Activated CD4-positive, CD25-positive, alpha-beta regulatory T cell treated with anti-CD3 and anti-CD28 coated beads, Interleukin-2, amount 50 U/mL, for 16 hours (primary cell): ENCODE data around the gene SPAG7.

Experiments used
- DNase-seq: peaks from one replicate; pipeline ENCODE4 v3.0.0-alpha.2; 2020; ENCODE audit warnings: low read depth, low spot score

Gene SPAG7

DNA sequence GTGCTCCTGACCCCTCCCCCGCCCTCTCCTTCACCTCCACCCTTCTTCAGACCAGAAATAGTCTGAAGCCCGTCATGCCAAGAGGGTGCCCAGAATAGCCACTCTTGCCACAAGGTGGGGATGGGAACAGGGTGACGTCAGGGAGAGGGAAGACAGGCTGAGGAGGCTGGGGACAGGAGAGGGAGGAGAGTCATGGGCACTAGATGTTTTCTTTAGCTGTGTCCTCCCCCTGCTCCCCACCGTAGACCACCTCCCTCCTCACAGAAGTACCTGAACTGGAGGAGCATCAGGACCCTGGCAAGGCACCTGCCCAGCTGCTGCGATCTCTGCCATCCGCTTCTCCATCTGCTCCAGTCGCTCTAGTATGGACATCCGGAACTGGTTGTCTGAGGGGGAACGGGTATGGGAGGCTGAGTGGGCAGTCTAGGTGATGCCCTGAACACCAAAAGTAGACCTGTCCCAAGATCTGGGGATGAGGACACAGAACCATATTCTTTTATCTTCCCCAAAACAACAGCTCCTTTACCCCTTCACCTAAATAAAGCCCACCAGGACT lies 6.6 kb upstream of the SPAG7 start:
- DNase-seq: no peak

DNA sequence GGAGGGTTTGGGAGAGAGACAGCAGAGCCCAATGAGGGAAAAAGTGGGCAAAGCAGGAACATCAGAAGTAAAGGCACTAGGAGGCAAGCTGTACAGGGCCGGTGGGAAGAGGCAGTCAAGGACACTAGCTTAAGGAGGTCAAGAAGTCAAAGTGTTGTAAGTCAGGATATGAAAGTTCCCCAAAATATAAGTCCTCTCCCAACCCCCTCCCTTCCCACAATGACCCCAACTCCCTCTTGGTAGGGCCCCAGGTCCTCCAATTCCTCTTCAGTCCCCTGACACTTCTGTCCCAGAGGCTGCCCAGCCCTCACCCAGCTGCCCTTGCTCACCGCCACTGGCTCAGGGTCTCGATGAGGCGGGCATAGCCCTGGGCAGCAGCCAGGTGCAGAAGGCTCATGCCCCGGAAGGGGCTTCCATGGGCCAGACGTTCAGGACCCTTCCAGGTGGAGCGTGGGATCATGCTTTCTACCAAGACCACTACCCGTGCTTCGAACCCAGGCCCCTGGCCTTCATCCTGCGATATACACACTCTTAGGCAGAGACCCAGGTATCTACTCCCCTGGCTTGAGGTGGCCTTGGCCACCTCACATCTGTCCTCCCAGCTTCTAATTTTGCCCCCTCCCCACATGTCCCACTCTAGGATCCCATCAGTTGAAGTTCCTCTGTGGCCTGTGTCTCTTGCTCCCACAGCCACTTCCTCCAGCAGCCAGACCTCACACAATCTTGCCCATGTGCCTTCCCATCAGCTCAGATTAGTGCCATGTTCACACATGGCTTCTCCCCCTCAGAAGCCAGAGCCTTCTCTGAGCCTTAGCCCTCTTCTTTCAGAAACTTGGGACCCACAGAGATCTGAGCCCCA lies 5.9 kb upstream of the SPAG7 start:
- no peak for DNase-seq

DNA sequence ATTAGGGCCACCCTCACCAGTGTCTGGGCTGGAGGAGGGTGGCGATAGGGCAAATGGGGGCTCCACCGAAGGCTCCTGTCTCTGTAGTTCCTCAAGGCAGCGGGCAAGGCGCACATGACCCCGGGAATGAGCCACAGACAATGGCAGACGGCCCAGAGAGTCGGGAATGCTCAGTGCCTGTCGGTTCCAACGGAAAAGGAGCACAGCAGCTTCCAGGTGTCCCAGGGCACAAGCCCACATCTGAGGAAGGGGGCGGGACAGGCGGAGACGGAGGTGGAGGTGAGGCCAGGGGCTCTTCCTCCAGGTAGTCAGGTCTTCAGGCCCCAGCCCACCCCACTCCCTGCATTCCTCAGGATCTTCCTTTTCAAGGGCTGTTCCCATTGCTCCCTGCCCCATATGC lies 5.1 kb upstream of the SPAG7 start:
- DNase-seq: no peak

DNA sequence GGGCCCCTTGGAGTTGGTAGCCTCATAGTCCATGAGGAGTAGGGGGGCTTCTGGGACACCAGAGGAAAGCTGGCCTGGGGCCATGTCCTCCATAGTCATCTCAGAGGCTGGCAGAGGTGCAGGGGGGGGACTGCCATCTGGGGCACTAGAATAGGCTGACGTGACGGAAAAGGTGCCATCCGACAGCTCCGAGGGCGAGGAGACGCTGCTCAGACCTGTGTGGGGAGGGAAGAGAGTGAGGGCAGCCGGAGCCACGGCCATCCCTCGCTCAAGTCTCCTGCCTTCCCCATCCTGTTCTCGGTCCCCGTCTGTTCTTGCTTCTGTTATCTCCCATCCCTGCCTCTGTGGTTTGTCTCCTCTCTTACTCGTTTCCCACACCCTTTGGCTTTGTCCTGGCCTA lies 4.7 kb upstream of the SPAG7 start:
- DNase-seq: no peak

DNA sequence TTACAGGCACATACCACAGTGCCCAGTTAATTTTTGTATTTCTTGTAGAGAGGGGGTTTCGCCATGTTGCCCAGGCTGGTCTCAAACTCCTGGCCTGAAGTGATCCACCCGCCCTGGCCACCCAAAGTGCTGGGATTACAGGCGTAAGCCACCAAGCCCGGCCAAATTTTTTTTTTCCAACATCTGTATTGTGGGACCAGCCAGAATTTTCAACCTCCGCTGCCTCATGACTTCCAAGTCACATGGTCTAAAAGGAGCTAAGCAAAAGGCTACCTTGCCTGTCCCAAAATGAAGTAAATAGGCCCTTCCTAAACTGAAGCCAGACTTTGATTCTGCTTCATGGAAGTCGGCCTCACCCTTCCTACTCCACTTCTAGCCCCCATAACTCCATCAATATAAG lies 4.2 kb upstream of the SPAG7 start:
- DNase-seq: no peak

DNA sequence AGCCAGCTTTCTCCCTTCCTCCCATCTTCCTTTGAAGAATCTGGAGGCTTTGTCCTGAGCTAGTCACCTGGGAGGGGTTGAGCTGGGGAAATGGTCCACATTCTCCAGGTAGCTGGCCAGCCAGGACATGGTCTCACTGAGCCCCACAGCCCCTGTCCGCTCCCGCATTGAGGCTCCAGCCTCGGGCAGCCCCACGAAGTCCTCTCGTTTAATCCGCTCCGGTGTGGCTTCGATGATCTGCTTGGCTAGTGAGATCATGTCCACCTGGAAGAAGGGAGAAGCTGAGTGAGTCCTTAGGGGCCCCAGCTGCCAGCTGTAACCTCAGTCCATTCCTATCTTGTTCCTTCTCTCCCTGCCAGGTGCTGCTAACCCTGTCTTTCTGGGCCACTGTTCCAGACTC lies 2.7 kb upstream of the SPAG7 start:
- DNase-seq: no peak

DNA sequence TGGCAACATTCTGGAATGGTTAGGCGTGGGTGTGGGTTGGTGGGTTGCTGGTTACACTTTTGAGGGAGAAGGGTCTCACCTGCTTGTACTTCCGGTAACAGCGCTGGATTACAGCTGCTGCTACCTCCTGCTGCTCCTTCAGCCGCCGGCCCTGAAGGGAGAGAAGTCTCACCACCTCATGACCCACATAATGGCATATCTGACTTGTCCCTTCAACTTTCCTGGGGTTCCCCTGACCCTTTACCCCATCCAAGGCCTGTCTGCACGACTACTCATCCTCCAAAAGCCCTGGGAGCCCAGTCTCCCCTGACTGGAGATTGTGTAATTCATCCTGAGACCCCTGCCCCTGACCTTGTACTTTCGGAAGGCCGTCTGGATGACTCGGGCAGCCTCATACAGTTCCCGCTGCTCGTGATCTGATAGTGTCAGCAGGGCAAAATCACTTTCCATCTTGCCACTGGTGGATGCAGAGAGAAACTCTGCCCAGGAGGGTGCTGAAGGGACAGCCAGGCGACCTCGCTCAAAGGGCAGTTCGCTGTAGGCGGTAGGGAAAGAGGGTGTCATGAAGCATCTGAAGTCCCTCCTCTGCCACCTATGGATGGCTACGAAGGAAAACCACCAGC lies 2.0 kb upstream of the SPAG7 start:
- no peak for DNase-seq

DNA sequence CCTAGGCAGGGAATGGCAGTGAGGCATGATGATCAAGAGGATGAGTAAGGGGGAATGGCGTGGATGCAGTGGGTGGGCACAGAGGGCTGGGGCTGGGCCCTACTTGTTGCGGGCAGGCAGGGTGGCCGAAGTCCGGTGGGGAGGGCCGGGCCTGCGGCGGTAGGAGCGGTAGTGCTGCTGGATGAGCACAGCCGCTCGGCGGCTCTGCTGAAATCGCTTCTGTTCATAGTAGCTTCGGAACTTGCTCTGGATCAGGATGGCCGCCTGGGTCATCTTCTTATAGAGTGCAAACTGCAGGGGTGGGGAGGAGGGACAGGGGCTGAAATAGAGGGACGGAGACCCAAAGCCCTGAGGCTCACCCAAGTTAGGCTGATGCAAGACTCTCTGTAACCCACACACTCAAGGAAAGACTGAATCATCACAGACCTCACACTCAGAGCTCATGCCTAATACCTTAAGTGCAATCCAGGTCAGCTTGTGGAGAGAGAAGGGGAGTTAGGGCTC lies 1.5 kb upstream of the SPAG7 start:
- DNase-seq: no peak

DNA sequence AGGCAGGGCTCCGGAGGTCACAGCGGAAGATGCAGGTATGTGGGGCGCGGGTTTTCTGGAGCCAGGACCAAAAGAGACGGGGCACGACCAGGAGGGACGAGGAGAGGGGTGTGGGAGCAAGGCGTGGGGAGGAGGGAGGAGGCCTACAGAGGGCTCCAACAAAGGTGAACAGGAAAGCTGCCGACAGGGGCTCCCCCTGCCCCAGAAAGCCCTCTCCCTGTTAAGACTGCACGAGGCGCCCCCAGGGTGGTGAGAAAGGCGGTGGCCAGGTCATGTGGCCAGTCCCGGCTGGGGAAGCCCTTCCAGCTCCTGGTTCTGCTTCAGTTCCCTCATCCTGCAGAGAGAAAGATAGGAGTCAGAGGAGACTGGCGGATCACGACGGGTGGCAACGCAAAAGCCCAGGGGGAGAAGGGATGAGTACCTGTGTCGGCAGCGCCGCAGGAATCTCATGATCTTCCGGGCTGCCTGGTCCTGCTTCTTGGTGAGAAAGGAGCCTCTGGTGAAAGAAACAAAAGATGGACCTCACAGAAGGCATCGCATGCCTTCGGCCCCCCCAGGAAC lies 949 bp upstream of the SPAG7 start:
- DNase-seq: no peak

DNA sequence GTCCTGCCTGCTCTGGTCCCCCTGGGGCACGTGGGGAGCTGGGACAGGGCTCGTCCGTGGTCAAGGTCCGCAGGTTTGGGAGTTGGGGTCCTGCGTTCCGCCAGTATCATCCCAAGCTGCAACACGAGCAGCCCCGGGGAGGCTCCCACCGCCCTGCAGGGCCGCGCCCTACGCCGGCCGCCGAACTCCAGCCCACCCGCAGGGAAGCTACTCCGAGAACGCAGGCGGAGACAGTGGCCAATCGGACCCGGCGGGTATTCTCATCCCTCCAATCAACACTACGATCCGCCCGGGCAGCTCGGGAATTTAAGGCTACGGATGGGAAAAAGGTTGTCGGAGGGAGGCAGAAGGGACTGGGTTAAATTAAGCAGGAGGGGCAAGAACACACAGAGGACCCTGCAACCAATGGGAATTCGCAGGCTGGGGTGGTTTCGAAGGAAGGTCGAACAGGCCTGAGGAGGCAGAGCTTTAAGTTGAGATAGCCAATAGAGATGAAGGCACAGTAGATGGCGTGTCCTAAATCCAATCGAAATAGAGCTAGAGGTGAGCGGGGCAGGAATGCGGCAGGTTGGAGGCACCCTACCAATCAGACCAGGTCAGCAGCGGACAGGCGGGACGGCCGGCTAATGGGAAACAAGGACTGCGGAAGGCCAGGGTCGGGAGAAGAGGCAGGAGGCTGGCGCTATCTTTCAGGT lies 626 bp downstream of the SPAG7 start:
- peak; percentile 85 for DNase-seq

DNA sequence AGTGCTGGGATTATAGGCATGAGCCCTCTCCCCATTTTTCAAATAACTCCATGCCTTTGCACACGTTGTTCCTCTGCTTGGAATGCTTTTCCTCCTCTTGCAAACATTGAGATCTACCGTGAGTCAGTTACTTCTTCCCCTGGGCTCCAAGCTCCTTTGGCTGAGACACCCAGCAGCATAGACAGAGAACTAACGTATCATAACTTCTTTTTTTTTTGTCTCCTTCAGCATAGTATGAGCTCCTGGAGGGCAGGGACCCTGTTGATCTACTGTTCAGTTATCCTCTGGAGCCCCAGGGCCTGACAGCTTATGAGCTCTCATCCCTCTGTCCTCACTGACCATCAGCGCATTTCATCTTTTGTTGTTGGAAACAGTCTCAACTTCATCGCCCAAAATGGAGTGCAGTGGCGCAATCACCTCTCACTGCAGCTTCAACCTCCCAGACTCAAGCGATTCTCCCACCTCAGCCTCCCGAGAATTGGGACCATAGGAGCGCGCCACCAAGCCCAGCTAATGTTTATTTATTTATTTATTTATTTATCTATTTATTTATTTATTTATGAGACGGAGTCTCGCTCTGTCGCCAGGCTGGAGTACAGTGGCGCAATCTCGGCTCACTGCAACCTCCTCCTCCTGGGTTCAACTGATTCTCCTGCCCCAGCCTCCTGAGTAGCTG lies 2.2 kb downstream of the SPAG7 start:
- no peak for DNase-seq

DNA sequence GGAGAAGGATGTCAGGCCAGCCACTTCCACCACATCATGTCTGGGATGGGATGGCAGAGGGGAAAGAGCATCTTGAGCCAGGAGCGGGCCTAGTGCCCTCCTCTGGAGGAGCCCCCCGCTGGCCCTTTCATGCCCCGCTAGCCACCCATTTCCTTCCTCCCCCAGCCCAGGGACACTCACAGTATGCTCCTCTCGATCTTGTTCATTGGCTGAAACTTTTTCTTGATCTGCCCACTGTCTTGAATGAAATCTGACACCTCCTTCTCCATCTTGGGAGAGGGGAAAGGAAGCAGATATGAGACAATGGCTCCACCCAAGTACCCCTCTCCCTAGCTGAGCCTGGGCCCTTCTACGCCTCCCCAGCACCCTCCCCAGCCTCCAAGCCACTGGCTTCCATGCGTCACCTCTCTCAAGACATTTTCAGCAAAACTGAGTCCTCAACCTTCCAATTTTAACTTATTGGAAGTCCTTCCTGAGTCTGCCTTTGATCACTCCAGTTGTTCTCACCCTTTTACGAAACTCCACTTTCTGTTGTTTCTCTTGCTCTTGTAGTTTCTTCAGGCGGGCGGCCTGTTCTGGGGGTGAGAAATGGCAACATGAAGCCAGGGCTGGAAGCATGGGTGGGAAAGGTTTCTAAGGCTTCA lies 7.2 kb downstream of the SPAG7 start:
- no peak for DNase-seq

DNA sequence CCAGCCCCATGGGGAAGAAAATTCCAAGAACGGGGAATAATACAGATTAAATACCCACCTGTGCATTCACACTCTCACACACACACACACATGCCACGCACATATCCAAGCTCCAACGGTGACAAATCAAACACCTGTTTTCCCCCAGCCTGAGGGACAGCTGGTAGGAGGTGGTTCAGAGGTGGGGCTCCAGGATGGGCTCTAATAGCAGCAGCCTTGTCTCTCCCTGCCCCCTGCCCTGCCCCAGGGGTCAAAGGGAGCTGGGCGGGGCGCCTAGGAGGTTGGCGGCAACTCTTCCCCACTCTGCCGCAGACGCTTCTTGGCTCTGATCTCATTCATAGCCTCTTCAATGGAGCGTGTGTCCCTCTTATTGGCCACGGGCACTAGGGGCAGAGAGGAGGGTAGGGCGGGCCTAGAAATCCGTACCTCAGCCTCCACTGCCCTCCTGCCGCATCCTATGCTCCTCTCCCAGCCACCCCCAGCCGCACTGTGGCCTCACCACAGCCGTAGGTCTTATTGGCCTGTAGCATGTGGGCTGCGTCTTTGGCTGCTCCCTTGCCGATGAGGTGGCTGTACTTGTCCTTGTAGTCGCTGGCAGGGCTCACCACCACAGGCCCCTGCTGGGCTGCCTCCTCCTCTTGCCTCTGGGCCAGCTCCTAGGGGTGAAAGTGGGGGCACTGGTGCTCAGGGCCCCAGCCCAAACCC lies 8.2 kb downstream of the SPAG7 start:
- no peak for DNase-seq

DNA sequence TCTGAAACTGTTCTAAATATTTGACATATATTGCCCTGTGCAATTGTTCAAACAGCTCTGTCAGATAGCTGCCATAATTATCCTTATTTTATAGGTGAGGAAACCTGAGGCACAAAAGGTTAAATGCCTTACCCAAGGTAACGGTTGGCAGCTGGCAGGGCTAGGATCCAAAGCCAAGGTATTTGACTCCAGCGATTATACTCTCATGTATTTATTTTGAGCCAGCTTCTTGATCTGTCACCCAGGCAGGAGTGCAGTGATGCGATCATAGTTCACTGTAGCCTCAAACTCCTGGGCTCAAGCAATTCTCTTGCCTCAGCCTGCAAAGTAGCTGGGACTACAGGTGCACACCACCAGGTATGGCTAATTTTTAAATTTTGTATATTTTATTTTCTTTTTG lies 9.5 kb downstream of the SPAG7 start:
- DNase-seq: no peak

DNA sequence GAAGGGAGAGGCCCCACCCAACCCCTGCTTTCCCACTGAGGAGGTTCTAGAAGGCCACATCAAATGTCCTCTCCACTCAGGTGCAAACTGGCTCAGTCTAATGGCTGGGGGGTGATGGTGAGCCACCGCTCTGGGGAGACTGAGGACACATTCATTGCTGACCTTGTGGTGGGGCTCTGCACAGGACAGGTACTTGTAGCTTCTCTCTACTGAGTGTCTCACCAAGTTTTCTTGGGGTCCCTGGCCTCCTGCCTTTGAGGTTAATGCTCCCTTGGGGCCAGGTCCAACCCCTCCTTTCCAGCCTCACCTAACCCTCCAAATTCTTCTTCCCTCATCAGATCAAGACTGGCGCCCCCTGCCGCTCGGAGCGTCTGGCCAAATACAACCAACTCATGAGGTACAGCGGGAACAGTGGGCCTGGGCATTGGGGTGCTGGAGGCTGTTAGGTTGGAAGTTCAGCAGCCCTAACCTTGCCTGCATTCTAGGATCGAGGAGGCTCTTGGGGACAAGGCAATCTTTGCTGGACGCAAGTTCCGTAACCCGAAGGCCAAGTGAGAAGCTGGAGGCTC lies 11.0 kb downstream of the SPAG7 start:
- no peak for DNase-seq

DNA sequence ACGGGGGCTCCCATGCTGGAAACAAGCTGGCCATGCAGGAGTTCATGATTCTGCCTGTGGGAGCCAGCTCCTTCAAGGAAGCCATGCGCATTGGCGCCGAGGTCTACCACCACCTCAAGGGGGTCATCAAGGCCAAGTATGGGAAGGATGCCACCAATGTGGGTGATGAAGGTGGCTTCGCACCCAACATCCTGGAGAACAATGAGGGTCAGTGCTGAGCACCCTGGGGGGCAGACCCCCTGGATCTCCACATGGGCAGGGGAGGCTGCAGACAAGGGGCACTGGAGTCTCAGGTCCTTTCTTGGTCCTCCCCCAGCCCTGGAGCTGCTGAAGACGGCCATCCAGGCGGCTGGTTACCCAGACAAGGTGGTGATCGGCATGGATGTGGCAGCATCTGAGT lies 12.5 kb downstream of the SPAG7 start:
- DNase-seq: no peak

DNA sequence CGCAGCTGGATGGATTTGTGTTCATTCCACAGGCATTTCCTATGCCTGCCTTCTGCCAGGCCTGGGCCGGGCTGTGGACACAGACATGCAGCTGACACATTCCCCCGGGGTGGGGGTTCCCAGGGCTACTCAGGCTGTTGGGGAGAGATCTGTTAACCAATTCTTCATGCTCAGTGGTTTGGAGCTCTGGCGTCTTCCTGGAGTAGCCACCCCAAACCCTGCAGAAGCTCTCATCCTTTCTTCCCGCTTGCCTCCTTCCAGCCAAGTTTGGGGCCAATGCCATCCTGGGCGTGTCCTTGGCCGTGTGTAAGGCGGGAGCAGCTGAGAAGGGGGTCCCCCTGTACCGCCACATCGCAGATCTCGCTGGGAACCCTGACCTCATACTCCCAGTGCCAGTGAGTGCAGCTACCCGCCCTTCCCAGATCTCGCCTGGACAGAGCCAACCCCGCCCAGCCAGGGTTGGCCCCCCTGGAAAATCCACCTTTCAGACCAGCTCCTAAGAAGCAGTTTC lies 14.1 kb downstream of the SPAG7 start:
- DNase-seq: no peak

DNA sequence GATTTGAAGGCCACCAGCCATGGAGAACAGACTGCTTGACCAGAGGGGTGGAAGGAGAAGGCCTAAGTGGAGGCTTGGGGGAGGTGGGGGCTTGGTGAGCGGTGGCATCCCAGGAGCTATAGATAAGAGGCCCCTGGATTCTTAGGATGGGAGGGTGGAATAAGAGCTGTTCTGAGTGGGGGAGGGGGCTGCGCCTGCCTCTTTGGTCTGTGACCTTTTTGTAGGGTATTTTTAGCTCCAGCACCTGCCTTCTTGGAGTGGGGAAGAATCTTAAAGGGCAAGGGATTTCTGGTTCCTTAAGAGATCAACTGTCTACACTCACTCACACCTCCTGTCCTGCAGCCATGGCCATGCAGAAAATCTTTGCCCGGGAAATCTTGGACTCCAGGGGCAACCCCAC lies 16.1 kb downstream of the SPAG7 start:
- DNase-seq: no peak

DNA sequence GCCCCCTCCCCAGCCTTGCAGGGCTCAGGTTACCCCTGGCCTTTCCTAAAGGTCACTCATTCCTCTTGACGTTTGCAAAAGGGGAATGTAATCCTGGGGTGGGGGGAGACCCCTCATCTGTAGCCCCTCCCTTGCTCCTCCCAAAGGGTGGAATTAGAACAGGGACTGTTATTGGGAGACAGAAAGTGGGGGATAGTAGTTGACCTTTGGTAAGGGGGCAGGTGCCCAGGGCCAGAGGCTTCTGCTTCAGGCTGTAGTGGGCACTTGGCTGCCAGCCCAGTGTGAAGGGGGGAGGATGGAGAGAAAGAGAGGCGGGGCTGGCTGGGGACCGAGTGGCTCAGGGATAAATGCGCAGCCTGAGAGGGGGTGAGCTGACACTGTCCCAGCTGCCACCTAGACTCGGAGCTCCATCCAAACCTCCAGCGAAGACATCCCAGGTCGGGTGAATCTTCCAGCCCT lies 16.8 kb downstream of the SPAG7 start, which contains the start of gene ENO3:
Gene ENO3 (plus strand): TSS at position 374 of the 459 bp plus-strand sequence. CDS start 711 bp downstream, outside the sequence.
- DNase-seq: no peak
